GM18520 (cell line): Measurements from ENCODE around the gene CRB2.

Source experiments
- ATAC-seq: cut with Tn5 transposase; IDR thresholded peaks from one replicate; pipeline ENCODE4 v1.9.1; 2021; ENCODE audit not compliant: unreplicated experiment

CRB2 gene

DNA sequence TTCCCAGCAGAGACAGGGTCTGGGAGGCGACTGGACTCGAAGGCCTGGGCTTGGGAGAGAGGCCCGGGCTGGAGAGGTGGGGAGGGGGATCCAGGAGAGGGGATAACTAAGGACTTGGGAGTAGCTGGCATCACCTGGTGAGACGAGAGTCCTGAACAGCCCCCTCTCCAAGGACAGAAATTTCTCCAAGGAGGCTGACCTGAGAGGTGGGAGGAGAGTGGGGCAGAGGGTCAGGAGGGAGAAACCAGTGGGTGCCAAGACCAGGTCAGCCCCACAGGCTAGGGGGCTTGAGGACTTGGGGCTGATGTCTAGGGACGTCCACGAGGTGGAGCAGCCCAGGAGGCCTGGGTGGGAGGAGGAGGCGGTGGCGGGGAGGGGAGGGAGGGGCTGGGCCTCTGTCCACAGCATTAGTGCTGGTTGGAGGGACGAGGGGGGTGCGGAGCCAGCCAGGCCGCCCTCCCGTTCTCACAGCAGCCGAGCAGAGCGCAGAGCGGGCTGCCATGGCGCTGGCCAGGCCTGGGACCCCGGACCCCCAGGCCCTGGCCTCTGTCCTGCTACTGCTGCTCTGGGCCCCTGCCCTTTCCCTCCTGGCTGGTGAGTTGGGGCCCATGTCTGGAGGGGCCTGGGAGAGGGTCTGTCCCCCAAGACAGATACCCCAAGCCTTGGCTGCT lies at the start of gene CRB2:
CRB2 (plus strand) TSS at position 437 of the 671 bp plus-strand sequence; CDS start at position 501, 64 bp downstream.
- no peak for ATAC-seq

DNA sequence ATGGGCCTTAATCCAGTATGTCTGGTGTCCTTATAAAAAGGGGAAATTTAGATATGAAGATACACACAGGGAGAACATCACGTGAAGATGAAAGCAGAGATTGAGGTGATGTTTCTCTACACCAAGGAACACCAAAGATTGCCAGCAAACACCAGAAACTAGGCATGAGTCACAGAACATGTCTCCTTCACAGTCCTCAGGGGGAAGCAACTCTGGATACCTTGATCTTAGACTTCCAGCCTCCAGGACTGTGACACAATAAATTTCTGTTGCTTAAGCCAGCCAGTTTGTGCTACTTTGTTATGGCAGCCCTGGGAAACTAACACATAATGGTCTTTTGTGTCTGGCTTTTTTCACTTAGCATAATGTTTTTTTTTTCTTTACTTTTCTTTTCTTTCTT lies 46.4 kb upstream of the CRB2 start:
- no peak for ATAC-seq

DNA sequence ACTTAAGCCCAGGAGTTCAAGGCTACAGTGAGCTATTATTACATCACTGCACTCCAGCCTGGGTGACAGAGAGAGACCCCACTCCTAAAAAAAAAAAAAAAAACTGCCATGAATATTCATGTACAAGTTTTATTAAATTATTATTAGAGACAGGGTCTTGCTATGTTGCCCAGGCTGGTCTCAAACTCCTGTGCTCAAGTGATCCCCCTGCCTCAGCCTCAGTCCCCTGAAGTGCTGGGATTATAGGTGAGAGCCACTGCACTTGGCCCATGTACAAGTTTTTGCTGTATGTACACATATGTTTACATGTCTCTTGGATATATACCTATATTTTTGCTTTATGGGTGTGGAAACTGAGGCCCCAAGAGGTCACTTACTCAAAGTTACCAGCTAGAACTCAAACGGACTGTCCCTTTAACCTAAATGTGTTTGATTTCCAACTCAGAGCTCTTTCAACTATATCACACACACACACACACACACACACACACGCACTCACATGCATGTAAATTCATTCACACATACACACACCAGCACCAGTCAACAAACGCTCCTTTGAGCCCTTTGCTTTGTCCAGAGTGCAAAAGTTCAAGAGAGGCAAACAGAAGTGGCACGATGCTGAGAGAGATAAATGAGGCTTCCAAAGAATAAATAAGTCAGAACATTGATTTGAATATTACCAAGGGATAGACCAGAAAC lies 45.3 kb upstream of the CRB2 start:
- no peak for ATAC-seq

DNA sequence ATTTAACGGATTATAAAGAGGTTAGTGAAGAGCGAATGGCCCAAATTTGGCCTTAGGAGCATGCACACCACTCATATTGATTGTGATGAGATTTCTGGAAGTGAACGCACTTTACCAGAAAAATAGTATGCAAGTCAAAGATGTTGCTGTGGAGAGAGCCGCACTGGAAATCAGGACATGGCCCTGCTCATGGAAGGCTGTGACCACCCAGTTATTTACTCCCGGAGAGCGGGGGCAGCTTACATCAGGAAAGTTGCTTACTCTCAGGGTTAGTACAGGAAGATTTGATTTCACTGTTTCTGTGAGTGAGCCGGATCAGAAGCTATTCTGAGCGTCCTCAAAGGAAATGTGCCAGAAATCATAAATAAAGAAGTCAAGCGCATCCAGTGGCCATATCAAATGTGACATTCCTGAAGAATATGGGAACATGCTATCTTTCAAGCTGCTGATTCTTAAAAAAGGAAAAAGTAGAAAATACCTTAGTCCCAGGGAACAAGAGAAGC lies 44.7 kb upstream of the CRB2 start:
- ATAC-seq: no peak

DNA sequence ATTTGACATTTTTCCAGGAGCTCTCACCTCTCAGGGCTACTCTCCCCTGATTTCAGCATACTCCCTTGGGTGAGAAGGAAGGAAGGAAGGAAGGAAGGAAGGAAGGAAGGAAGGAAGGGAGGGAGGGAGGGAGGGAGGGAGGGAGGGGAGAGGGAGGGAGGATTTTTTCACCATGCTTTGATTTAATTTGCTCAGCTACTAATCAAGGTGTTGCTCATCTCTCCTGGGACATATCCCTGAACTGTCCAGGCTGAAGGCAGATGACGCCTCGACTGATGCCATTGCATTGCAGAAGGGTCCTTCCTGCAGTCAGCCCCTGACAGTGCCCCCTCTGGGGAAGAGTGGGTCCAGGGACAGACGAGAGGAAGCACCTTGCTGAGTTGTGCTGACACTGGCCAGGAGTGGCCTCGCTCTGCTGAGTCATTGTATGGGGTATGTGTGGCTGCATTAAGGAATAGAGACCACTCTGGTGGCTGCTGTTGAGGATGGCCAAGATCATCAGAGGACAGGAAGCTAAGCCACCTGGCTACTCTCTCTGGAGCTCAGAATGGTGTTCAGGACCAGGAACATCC lies 43.6 kb upstream of the CRB2 start:
- ATAC-seq: no peak

DNA sequence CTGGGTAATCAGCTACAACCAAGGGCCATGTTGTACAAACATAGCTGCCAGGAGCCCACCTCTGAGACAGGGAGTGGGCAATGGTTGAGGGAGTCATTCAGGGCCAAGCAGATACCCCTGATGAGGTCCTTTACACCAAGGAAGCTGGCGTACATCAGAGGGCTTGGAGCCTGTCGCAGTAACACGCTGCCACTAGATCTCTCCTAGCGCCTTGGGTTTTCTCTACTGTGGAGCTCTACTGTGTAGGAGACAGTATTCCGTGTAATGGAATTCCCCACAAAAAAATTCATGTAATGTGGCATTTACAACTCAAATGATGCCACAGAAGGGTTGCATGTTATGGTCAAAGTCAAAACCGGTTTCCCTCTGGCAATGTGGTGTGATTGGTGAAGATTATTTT lies 41.4 kb upstream of the CRB2 start:
- no peak for ATAC-seq

DNA sequence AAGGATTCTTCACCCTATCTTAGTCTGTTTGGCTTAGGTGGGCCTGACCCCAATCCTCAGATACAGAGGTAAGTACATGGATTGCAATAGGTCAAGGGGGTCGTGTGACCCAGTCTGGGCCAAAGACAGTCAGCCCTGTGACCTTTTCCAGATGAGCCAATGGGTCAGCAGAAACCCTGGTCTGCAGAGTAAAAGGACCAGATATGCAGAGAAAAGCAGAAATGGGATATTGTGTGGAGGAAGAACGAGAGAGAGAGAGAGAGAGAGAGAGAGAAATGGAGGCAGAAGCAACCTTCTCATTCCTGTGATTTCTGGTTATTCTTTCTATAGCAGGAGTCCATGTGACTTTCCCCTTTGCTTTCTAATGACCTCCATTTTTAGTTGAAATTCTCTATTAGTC lies 40.4 kb upstream of the CRB2 start:
- ATAC-seq: no peak

DNA sequence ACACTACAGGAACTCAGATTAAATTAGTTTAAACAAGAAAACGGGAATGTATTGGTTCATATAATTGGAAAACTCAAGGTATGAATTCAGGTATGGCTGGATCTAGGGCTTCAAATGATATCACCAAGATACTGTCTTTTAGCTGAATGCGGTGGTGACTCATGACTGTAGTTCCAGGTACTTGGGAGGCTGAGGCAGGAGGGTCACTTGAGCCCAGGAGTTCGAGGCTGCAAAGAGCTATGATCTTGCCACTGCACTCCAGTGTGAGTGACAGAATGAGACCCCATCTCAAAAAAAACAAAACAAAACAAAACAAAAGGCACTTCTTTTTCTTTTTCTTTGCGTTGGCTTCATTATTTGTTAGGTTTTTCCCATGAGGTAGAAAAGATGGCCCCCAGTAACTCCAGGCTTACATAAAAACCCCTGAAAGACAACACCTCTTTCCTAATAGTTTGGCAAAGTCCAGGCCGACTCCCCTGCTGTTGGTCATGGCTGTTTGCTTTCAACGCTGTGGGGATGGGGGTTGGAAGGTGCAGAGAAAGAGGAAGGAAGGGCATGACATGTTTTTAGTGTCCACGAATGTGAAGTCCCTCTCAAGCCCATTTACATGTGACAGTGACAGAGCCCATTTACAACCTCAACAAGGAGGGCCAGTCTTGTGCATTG lies 39.8 kb upstream of the CRB2 start:
- no peak for ATAC-seq

DNA sequence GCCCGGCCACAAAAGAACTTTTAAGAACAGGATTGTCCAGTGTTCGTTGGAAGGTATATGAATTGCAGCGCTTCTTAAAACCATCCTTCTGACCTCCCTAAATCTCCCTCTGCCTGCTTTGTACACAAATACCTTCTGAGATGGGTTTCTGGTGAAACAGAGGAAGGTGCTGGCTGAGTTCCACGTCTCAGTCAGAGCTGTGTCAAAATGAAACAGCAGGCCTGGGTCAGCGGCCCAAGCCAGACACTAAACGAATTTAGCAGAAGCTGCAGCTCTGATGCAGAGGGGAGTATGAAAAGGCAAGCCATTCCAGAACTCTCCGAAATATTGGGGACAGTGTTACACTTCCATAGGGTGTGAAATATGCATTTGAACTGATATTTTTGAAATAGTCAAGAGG lies 37.8 kb upstream of the CRB2 start:
- peak; percentile 62 for ATAC-seq

DNA sequence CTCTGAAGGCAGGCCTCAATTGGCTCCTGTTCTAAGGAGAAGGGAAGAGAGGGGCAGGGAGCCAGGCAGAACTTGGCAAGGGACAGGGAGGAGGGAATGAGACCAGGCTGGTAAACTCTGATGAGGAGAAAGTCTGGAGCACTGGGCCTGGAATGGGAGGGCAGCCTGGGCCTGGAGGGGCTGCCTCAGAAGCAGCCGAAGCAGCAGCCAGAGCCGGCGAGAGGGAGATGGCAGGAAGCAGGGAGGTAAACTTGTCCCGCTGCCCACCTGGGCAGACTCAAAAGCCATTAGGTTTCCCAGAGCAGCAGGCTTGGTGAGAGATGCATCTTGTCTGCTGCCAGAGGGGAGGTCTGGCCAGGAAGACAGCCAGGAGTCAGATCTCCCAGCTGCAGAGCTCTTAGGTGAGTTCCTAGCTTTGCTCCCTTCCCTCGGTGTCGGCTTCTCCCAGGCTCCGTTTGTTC lies 37.0 kb upstream of the CRB2 start:
- ATAC-seq: no peak

DNA sequence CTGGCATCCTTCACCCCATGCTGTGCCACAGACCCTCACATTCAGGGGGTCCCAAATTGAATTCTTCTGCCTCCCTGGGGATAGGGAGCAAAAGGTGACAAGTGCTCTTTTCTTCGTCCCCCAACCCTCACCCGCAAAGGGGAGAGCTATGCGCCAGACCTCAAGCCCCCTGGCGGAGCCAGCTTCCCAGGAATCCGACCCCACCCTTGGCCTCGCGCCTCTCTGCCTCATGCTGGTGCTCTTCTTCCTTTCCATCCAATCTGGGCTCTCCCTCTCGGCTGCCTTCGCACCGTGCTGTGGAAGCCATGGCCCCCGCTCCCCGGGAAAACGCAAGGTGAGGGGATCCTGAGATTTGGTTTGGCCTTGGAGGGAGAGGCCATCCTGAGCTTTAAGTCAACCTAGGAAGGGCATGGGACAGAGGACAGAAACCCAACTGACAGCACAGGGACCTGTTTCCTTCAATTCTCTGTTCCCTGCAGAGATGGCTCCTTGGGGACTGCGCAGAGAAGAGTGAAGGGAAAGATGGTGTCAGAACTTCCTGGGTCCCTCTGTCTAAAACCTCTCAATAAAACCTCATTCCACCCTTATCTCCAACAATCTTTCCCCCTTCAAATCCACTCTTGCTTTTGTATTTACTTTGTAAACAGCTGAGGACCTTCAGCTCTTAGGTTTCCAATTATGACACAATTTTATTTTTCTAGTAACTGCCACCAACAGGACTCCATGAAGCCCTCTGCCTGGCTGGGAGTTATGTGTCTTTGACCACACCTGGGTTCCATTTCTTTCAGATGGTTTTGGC lies 36.3 kb upstream of the CRB2 start:
- ATAC-seq: no peak

DNA sequence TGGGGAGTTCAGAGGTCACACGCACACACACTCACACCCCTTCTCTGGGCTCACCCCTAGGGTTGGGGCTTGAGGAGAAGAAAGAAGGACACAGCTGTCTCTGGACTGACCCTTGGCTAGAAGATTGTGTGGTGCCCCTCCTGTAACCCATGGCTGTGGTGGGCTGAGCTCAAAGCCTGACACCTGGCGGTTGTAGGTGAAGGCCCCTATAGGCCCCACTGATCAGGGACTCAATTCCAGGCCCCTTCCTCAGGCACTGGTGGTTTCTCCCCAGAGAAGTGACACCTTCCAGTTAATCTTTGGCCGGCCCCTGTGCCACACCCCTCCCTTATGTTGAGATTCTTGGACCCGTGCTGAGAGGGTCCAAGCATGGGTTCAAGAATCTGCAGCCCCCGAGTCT lies 35.2 kb upstream of the CRB2 start:
- ATAC-seq: no peak

DNA sequence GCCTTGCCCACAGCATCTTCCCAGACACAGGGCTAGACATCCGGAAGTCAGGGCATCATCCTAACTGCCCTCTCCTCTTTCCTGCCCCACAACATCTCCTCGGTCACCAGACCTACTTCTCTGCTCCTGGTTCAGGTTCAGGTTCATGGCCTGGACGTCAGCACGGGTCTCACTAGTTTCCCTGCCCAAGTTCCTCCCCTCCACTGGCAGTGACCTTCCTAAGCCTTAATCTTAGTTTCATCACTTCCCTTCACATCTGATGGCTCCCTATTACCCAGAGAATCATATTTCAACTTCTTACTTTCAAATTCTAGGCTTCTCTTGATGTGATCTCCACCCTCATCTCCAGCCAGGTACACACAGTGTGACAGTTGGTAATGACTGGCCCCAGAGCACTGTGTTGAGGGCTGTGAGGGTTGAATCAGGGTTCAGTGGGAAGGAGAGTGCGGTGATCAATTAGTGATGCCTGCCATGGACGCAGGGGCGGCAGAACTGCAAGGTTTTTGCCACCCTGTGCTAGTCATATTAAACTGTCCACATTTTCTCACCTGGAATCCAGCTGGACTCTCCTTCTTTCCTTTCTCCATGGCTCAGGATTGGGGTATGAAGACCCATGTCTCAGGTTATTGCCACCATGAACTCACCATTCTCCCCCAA lies 34.3 kb upstream of the CRB2 start:
- ATAC-seq: no peak

DNA sequence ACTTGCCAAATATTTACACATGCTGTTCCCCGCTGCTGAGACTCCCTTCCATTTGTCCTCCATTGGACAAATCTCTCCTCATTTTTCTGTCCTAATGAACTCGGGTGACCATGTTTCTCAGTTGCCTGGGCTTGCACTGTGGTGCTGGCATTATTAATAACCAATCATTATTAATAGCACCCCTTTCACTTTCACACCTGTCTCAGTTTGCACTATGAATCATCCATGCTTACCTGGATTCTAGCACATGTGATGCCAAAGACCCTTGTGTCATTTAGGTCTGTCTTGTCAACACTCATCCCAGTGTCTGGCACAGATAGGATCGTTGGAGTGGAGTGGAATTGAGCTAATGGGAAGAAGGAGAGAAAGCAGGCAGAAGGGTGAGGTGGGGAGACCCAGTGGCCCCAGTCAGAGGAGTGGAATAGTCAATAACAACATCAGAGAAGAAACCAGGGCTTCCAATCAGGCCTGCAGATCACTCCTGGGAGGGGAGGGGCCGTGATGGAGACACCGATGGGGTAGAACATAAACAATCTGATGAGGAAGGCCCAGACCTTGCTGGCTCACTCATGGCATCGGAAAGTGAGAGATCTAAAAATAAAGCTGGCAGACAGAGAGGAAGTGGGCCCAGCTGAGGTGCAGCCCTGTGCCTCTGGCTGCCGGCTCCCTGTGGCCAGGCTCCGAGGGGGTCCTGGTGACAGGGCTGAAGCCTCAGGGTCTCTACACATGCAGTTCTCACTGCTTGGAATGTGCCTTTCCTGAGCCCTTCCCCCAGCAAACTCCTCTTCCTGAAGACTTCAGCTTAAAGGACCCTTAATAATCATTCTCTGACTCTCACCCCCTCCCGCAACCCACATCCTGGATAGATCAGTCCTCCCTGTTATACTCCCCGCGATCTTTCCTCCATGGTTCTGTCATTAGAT lies 33.5 kb upstream of the CRB2 start:
- ATAC-seq: peak; percentile 48

DNA sequence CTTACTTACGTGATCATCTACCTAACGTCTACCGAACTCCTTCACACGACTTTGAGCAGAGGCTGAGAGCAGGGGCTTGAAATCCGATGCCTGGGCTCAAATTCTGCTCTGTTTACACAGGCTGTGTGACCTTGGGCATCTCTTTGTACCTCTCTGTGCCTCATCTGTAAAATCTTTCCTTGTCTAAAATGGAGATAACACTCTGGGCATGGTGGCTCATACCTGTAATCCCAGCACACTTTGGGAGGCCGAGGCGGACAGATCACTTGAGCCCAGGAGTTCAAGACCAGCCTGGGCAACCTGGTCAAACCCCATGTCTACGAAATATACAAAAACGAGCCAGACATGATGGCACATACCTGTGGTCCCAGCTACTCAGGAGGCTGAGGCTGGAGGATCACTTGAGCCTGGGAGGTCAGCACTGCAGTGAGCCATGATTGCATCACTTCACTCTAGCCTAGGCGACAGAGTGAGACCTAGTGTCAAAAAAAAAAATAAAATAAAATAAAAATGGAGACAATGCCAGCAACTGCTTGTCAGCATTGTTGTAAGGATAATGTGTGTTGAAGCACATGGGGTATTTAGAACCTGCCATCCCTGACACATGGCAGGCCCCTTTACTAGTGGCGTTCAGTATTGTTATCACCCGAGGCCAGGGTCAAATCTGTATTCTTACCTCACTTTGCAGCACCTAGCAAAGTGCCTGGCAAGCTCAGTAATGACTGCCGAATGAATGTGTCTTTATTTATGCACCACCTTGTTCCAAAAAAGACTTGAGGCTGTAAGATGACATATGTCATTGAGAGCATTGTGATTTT lies 32.6 kb upstream of the CRB2 start:
- no peak for ATAC-seq

DNA sequence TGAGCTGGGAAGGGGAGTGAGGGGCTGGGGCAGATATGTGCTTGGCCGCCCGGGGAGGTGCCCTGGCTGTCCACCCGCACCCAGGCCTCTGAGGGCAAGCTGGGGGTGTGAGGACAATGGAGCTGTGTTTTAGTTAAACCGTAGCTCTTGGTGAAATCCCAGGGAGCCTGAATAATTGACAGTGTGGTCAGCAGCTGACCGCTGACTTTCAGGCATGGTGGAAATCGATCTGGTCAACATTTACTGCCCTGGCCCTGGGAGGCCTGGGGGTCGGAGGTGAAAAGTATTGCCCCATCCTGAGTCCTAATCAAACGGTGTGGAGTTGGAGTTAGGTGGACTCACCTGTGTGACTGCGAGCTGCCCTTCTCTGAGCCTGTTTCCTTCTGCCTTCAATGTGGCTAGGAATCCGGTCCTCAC lies 31.2 kb upstream of the CRB2 start:
- no peak for ATAC-seq

DNA sequence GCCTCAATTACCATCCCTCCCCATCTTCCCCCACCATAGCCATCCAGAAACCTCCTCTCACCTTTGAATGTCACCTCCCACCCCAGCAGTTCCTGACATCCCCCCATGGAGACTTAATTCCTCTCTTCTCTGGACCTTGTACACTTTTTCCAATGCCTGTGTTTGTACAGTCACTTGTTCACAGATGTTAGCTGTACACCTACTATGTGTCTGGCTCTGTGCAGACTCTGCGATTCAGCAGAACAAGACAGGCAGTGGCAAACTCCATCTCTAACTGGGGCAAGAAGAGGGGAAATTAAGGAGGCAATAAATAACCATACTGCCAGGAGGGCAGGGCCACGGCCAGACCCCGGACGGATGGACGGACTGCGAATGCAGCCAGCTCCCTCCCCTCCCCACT lies 29.8 kb upstream of the CRB2 start:
- no peak for ATAC-seq

DNA sequence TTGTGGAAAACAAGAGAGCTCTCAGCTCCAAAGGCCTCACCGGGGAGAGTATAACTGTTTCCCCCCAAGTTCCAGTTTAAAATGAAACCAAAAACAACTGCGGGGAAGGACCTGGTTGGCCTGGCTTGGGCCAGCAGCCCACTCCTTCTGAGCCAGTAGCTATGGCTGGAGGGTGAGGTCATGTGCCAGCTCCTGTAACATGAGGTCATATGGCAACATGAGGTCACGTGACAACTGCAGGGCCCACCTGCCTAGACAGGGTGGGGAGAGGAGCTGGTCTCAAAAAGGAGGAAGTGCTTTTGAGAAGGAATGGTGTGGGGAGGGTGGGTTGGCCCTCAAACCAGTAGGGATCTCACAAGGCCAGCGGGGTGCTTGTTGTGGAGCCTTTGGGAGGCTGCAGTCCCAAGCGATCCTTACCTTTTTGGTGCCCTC lies 29.3 kb upstream of the CRB2 start:
- ATAC-seq: no peak
